Uterus (tissue), 4 donors: ENCODE data around the gene C12orf76. TPM values are rescaled to one million over a fixed set of nuclear protein-coding genes. Genes with fewer than 3 reads are reported as not detected.

ENCODE experiments used
- DNase-seq, 2 donors: peaks; one replicate each; pipeline ENCODE4 v3.0.0-alpha.2; 2019 to 2020
- H3K27ac ChIP-seq, 2 donors: fragments of 200-600 bp; sonication (generic); 1 replicate in 1 of 2; 2 replicates in 1 of 2; pipeline ENCODE4 v1.5.1; 2016 to 2018
- H3K27me3 ChIP-seq, 2 donors: fragments of 200-600 bp; sonication (generic); one replicate each; pipeline ENCODE4 v1.5.1; 2018 to 2019; ENCODE audit warnings: control low read depth in 1 of 2
- H3K36me3 ChIP-seq, 2 donors: fragments of 200-600 bp; sonication (generic); one replicate each; pipeline ENCODE4 v1.5.1; 2019; ENCODE audit warnings: control low read depth in 1 of 2
- H3K4me1 ChIP-seq, 2 donors: fragments of 200-600 bp; sonication (generic); one replicate each; pipeline ENCODE4 v1.5.1; 2018 to 2019; ENCODE audit warnings: control low read depth in 1 of 2
- H3K4me3 ChIP-seq, 2 donors: fragments of 200-600 bp; sonication (generic); 1 replicate in 1 of 2; 2 replicates in 1 of 2; pipeline ENCODE4 v1.5.1; 2018 to 2019; ENCODE audit warnings: mild to moderate bottlenecking in 1 of 2
- H3K9me3 ChIP-seq, 2 donors: fragments of 200-600 bp; sonication (generic); one replicate each; pipeline ENCODE4 v1.5.1; 2019; ENCODE audit warnings: control low read depth in 1 of 2
- POLR2A ChIP-seq, 2 donors: fragments of 450-650 bp; IDR thresholded peaks; one replicate each; pipeline ENCODE4 v1.6.1; 2016; ENCODE audit warnings: antibody characterized with exemption in 2 of 2, mild to moderate bottlenecking in 1 of 2, moderate library complexity in 1 of 2
- intact Hi-C: fragments of 100-400 bp; cut with DNase I; formaldehyde crosslinking; loops from one replicate; pipeline ENCODE4 v1.15.1; 2023; ENCODE audit warnings: low total_unique reads
- total RNA-seq, 4 donors: library from RNA; depleted of rRNA in 3 of 4; stranded (reverse); fragments of >200 nt in 3 of 4; gene quantifications; one replicate each; pipeline versions ENCODE4 v1.1.0 to v1.2.4, GENCODE V29; 2014 to 2023
- TF ChIP-seq, protein P1 (sequence below), 4 experiments: fragments of 200-600 bp in 2 of 4; fragments of 450-650 bp in 2 of 4; sonication (generic) in 2 of 4; IDR thresholded peaks; one replicate each; pipeline ENCODE4 v1.5.1; 2016 to 2019; ENCODE audit warnings: antibody characterized with exemption in 4 of 4, mild to moderate bottlenecking in 2 of 4, moderate library complexity in 1 of 4
- donor health status: DM: yes; HTN: yes; CAD: no.

Gene C12orf76
- total RNA-seq, 4 donors from 2014 or later: 18.2 to 35.5 (median 28.4) TPM

DNA sequence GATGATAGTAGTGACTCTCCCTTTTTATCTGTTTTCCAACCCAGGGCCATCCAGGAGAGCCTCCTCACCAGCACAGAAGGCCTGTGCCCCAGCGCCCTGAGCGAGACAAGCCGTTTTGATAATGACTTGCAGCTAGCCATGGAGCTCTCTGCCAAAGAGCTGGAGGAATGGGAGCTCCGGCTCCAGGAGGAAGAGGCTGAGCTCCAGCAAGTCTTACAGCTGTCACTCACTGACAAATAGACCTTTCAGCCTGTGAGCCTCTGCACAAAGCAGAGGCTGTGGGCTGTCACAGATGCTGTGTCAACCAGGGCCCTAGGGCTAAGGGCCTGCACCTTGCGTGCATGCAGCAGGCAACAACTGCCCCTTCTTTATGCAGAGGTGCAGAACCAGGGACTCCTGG, 11.0 kb downstream of the C12orf76 start:
- no peaks in the 10 kb centered on the region for H3K9me3 ChIP-seq
- no peaks in the 10 kb centered on the region for H3K36me3 ChIP-seq
- TF ChIP-seq, protein P1, sequence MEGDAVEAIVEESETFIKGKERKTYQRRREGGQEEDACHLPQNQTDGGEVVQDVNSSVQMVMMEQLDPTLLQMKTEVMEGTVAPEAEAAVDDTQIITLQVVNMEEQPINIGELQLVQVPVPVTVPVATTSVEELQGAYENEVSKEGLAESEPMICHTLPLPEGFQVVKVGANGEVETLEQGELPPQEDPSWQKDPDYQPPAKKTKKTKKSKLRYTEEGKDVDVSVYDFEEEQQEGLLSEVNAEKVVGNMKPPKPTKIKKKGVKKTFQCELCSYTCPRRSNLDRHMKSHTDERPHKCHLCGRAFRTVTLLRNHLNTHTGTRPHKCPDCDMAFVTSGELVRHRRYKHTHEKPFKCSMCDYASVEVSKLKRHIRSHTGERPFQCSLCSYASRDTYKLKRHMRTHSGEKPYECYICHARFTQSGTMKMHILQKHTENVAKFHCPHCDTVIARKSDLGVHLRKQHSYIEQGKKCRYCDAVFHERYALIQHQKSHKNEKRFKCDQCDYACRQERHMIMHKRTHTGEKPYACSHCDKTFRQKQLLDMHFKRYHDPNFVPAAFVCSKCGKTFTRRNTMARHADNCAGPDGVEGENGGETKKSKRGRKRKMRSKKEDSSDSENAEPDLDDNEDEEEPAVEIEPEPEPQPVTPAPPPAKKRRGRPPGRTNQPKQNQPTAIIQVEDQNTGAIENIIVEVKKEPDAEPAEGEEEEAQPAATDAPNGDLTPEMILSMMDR (IDR thresholded peaks at IDR 0.05): no peak
- TF ChIP-seq POLR2A (IDR thresholded peaks at IDR 0.05): no peak
- DNase-seq: no peak
- intact Hi-C loops: no loop called here
- no peaks in the 10 kb centered on the region for H3K27me3 ChIP-seq
- H3K4me1 ChIP-seq: no peaks in the 10 kb centered on the region
- no peak overlapping the region for H3K4me3 ChIP-seq
- no peak overlapping the region for H3K27ac ChIP-seq

DNA sequence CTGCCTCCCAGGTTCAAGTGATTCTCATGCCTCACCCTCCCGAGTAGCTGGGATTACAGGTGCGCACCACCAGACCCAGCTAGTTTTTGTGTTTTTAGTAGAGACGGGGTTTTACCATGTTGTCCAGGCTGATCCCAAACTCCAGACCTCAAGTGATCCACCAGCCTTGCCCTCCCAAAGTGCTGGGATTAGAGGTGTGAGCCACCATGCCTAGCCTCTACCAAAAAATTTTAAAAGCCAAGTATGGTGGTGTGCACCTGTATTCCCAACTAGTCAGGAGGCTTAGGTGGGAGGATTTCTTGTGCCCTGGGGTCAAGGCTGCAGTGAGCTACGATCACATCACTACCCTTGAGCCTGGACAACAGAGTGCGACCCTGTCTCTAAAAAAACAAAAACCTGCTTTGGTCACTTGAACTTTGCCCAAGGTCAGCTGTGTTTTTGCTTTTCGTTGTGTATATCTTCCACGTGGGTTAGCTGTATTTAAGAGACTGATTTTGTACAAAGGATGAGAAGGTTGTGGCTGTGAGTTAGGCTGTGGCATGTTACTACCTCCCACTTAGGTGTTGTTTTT, 12.7 kb downstream of the C12orf76 start:
- Histone ChIP-seq H3K27me3 (no peaks in the 10 kb centered on the region), H3K9me3 (no peaks in the 10 kb centered on the region), H3K36me3 (no peaks in the 10 kb centered on the region), H3K27ac (no peak overlapping the region), H3K4me3 (no peak overlapping the region), H3K4me1 (no peaks in the 10 kb centered on the region)
- TF ChIP-seq POLR2A (IDR thresholded peaks at IDR 0.05): no peak
- TF ChIP-seq, protein P1 (IDR thresholded peaks at IDR 0.05): no peak
- intact Hi-C loops: no loop called here
- DNase-seq: no peak

DNA sequence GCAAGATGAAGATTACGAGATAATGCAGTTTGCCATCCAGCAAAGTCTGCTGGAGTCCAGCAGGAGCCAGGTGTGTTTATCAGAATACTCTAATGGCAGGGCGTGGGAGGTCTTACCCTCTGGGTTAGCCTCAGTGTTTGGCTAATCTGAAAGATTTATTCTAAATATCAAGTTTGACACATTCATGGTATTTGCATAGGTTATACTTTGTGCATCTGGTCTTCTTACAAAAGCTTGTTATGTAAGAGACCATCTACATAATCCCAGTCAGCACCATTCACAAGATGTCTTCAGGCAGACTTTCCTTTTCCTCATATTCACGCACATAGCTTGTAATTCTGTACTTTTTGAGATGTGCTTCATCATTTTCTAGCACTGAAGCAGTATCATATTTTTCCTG, 14.4 kb downstream of the C12orf76 start:
- H3K36me3 ChIP-seq: no peaks in the 10 kb centered on the region
- no peaks in the 10 kb centered on the region for H3K27me3 ChIP-seq
- DNase-seq: no peak
- H3K27ac ChIP-seq: no peak overlapping the region
- no peaks in the 10 kb centered on the region for H3K4me1 ChIP-seq
- TF ChIP-seq, protein P1 (IDR thresholded peaks at IDR 0.05): no peak
- no peak overlapping the region for H3K4me3 ChIP-seq
- H3K9me3 ChIP-seq: no peaks in the 10 kb centered on the region
- intact Hi-C loops: no loop called here

DNA sequence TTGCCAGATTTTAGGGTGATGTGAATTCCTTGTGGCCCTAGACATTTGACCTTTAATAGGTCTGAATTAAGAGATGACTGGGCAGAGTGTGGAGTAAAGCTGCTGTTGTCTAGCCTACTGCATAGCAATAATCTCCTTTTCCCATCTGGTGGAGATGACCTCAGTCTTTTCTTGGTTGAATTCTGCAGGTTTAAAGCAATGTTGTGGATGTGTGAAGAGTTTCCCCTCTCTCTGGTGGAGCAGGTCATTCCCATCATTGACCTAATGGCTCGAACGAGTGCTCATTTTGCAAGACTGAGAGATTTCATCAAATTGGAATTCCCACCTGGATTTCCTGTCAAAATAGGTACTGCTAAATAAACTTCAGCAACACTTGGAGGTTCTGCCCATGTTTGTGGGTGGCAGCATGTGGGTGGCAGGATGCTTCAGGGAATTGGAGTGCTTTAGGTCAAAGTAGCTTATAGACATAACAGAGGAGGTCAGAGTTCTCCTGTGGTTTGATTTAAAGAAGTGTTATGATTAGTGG, 19.0 kb downstream of the C12orf76 start:
- DNase-seq: no peak
- Histone ChIP-seq H3K27ac (no peak overlapping the region), H3K4me1 (no peaks in the 10 kb centered on the region), H3K36me3 (no peaks in the 10 kb centered on the region), H3K9me3 (no peaks in the 10 kb centered on the region), H3K4me3 (no peak overlapping the region), H3K27me3 (no peaks in the 10 kb centered on the region)
- TF ChIP-seq POLR2A (IDR thresholded peaks at IDR 0.05): no peak
- TF ChIP-seq, protein P1 (IDR thresholded peaks at IDR 0.05): no peak
- intact Hi-C loops: no loop called here

DNA sequence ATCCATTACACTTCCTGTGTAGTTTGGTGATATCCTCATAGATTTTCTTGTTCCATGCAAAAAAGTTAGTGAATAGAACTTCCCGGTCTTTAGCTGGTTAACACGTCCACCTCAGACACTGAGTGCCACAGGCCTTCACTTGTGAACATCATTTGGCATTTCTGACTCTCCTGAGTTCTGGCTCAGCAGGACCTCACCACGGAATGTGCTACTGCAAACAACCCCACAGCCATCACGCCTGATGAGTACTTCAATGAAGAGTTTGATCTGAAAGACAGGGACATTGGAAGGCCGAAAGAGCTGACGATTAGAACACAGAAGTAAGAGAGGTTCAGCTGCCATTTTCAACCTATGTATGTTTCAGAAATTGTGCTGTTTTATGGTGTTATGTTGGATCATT, 20.0 kb downstream of the C12orf76 start:
- DNase-seq: no peak
- H3K27me3 ChIP-seq: no peaks in the 10 kb centered on the region
- no peaks in the 10 kb centered on the region for H3K4me1 ChIP-seq
- no peak overlapping the region for H3K27ac ChIP-seq
- H3K4me3 ChIP-seq: no peak overlapping the region
- no peaks in the 10 kb centered on the region for H3K9me3 ChIP-seq
- TF ChIP-seq, protein P1 (IDR thresholded peaks at IDR 0.05): no peak
- TF ChIP-seq POLR2A (IDR thresholded peaks at IDR 0.05): no peak
- no peaks in the 10 kb centered on the region for H3K36me3 ChIP-seq
- intact Hi-C loops: no loop called here
